Stimulated activated CD4-positive, alpha-beta T cell treated with anti-CD3 and anti-CD28 coated beads, Interleukin-12 subunit alpha, Interleukin-12 subunit beta, amount 100 ng/mL, for 48 hours (primary cell): Measurements from ENCODE around the gene ZNF25.
"Not testable (repeated sequence)": the region's sequence is repeated elsewhere in the genome, so short reads cannot be mapped to it uniquely, and the experiment has no call there.

ENCODE experiments used
- DNase-seq, 3 donors: peaks; one replicate each; pipeline ENCODE4 v3.0.0-alpha.2; 2020; ENCODE audit warnings: low read depth in 2 of 3, low spot score in 1 of 3

Gene ZNF25

DNA sequence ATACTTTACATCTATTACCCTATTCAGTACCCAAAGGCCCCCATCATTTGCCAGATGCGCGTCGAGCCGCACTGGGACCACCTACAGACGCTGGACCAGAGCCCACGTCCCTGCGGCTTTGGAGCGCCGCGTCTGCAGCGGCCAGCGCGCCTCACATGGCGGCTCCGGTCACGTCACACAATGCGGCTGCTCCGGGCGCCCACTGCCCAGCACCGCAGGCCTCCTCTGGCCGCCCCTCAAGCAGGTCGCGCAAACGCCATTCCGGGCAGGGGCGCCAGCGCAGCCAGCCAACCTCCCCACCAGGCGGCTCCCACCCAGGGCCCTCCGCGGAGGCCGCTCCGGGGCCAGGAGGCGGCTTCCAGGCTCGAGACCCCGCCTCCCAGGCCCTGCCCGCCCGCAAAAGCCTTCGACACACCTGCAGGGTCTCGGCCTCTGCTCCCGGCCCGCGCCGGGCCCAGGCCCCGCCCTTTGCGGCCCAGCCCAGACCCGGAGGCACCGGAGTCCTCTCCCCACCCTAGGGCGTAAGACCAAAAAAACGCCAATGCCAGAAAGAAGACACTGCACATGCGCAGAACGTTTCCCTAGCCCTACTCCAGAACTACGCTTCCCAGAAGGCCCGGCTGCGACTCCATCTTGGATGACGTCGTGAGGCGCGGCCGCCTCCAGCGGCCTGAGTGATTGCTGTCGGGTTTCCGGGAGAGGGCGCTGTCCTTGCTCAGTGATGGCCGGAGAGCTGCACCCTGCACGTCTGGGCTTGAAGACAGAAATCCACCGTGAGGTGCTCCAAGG is at the start of gene ZNF25:
Gene ZNF25, minus strand, starts transcription at position 557 of the 789 bp plus-strand sequence. CDS start 4,925 bp downstream, outside the sequence.
- DNase-seq = peak; percentile 94 to 96 (median 96)

DNA sequence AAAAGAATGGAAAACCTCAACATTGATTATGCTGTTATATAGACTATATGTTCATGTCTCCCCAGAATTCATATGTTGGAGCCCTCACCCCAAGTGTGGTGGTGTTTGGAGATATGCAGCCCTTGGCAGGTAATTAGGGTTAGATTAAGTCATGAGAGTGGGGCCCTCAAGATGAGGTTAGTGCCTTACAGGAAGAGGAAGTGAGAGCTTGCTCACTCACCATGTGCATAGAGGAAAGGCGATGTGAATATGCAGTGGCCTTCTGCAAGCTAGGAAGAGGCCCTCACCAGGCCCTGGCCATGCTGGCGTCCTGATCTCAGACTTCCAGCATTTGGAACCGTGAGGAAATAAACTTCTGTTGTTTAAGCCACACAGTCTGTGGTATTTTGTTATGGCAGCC is 48.8 kb upstream of the ZNF25 start:
- DNase-seq = no peak

DNA sequence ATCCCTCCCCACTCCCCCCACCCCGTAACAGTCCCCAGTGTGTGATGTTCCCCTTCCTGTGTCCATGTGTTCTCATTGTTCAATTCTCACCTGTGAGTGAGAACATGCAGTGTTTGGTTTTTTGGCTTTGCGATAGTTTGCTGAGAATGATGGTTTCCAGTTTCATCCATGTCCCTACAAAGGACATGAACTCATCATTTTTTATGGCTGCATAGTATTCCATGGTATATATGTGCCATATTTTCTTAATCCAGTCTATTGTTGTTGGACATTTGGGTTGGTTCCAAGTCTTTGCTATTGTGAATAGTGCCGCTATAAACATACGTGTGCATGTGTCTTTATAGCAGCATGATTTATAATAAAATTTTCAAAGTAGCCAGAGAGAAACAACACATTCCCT is 42.7 kb upstream of the ZNF25 start:
- DNase-seq = not testable (repeated sequence)

DNA sequence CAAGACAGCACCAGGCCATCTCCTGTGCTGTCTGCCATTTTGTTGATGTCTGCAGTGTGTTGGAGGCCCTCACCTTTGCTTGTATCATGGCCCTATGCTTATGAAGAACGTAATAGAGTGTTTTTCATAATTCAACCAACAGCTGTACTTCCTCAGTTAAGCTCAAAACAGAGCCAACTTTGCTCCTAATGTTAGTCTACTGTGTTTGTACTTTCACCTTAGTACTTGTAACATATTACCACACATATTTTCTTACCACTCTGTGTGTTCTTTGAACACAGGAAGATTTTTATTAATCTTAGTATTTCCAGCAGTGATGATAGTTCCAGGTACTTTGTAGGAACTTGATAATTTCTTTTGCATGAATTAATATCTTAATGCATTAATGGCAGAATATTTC is 39.9 kb upstream of the ZNF25 start:
- no peak for DNase-seq

DNA sequence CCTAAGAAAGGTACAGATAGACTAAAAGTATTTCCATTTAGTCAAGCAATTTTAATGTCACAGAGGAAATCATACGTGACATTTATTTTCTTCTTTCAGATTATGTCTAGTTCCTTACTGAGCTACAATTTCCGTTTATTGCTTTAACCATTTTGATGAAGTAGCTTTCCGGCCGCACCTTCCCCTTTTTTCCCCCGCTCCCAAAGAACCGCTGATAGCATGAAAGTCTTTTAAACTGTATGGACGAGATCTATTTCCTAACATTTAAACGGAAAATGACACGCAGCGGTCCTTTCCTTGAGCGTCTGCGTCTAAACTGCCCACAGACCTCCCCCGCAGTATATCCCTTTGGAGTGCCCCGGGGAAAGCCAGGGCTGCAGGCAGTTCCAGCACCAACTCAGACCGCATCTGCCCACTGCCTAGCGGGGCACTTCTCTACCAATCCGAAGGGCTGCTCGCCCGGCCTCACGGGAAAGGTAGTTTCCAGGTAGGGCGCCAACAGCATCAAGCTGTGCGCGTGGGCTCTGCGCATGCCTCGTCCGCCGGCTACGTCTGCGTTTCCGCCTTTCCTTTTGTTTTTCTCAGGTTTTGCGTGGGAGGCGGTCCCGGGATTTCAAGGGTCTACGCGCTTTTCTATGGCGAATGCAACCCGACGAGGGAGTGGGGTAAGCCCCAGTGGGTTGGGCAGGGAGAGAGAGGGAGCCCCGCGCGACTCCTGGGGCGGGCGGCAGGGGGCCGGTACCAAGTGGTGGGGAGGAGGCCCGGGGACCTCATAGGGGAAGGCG is 33.9 kb upstream of the ZNF25 start, which contains the start of gene ZNF33A:
Gene ZNF33A, plus strand, starts transcription at position 557 of the 785 bp plus-strand sequence. CDS start 1,667 bp downstream, outside the sequence.
- DNase-seq = peak; percentile 73 to 88 (median 83)

DNA sequence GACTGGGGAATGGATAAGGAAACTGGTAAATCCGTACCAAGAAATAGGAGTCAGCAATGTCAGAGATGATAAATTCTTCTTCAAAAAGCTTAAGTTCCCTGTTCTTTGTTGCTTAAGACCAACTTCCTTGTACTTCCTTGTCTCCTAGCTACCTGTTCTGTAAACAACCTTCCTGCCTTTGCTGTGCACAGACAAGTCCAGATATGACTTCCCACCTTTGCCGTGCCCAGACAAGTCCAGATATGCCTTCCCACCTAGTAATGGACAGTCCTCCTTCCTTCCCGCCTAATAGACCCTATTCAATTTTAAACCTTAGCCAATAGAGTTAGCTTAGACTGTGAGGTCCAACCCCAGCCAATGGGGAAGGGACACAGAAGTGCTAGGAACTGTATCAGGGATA is 31.5 kb upstream of the ZNF25 start:
- no peak for DNase-seq

DNA sequence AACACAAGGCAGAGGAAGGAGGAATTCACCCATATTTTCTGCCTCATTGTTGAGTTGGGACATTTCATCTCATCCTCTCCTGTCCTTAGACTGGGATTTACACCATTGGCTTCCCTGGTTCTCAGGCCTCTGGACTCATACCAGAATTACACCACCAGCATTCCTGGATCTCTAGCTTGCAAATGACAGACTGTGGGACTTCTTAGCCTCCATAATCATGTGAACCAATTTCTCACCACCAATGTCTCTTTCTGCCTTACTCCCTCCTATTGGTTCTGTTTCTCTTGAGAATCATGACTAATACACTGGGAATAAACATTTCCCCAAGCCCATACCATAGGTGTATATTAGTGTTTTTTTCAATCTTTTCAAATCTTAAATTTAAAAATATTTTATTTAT is 31.1 kb upstream of the ZNF25 start:
- no peak for DNase-seq

DNA sequence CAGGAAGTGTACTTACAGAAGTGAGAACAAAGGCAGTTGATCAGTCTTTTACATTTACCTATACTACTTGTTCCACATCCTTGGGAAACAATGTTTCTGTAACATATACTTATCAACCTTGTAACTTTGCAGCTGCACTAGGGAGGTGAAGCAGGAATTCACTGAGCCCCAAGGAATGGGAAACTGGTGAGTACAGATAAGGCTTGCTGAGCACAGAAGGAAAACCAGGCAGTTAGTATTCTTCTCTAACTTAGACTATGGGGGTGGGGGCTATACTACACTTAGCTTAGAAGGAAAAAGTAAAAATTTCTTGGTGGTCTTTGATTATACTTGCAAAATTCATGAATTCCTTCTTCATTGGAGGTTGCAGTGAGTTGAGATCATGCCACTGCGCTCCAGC is 27.1 kb upstream of the ZNF25 start:
- no peak for DNase-seq

DNA sequence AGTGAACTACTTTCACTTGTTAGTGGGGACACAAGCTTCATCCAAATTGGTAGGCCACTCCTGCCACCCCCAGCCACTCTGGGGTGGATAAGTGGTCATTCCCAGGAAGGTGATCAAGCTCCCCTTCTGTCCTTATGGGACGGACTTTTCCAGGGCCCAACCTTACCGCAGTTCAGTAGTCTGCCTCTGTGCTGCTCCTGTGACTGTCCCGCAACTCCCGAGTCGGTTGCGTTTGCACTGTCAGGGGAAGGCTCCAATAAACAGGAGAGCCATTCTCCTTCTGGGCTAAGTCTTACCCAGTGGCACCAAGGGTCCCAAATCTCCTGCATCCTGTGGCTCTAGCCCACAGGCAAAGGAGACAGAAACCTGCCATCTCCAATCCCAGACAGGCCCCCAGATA is 26.6 kb upstream of the ZNF25 start:
- no peak for DNase-seq

DNA sequence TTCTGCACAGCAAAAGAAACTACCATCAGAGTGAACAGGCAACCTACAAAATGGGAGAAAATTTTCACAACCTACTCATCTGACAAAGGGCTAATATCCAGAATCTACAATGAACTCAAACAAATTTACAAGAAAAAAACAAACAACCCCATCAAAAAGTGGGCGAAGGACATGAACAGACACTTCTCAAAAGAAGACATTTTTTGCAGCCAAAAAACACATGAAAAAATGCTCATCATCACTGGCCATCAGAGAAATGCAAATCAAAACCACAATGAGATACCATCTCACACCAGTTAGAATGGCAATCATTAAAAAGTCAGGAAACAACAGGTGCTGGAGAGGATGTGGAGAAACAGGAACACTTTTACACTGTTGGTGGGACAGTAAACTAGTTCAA is 24.0 kb upstream of the ZNF25 start:
- DNase-seq = not testable (repeated sequence)

DNA sequence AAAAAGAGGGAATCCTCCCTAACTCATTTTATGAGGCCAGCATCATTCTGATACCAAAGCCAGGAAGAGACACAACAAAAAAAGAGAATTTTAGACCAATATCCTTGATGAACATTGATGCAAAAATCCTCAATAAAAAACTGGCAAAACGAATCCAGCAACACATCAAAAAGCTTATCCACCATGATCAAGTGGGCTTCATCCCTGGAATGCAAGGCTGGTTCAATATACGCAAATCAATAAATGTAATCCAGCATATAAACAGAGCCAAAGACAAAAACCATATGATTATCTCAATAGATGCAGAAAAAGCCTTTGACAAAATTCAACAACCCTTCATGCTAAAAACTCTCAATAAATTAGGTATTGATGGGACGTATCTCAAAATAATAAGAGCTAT is 22.5 kb upstream of the ZNF25 start:
- not testable (repeated sequence) for DNase-seq

DNA sequence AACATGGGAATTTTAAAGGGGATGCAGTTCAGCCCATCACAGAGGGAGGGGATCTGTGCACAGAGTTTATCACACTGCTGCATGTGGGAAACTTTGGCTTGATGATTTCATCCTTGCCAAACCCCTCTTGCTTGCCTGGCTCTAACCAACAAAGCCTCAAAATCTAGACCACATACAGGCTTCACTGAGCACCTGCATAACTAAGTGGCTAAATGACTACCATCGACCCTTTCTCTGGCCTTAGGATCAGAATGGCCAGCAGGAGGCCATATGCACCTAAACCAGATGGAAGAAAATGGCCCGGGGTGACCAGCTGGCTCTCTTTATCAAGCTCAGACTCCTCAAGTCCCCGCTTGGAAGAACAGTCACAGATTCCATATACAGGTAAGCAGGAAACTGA is 15.6 kb upstream of the ZNF25 start:
- no peak for DNase-seq

DNA sequence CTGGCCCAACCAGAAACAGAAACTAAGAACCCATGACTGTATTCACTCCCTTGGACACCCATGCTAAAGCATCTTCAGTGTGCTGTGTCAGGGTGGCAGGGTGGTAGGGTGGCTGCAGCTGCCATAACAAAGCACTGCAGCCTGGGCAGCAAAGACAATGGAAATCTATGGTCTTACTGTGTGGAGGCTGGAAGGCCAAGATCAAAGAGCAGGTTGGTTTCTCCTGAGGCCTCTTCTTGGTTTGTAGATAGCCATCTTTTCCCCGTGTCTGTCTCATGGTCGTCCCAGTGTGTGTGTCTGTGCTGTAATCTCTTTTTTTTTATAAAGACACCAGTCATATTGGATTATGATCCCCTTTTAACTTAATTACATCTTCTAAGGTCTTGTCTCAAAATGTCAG is 15.2 kb upstream of the ZNF25 start:
- no peak for DNase-seq

DNA sequence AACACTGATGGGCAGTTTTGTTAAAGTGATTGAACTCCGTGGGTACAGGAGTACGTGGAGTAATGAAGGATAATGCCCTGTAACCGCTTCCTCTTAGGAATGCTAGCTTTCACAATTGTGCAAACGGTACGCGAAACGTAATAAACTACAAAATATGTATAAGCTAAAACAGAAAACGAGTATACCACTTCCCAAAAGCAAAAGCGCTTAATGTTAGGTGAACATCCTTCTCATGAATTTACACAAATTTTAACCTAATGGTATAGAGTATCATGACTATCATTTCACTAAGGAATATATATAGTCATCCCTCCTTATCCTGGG is 395 bp upstream of the ZNF25 start:
- no peak for DNase-seq

DNA sequence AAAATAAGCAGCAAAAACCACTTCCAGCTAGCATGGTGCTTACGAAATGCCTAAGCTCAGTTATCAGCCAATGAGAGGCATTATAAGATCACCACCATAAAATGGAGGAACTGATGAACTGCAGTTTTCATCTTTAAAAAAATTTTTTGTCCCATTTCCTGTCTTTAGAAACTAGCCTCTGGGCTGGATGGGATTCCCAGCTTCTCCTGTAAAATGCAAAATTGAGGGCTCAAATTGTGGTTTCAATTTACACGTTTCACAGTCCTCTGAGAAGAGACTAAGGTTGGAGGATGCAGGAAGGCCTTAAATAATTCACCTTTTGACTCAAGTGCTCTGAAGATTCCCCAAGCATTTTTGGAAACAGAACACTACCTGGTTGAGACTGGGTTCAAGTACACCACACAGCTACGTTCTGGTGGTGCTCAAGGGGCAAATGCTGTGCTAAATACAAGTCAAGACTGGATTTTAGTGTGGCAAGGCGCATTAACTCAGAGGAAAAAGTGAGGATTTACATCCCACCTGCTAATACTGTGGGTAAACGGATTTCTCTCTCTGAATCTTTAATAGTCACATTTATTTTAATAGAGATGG is 951 bp downstream of the ZNF25 start:
- peak in 1 of 3 donors; percentile 7 for DNase-seq

DNA sequence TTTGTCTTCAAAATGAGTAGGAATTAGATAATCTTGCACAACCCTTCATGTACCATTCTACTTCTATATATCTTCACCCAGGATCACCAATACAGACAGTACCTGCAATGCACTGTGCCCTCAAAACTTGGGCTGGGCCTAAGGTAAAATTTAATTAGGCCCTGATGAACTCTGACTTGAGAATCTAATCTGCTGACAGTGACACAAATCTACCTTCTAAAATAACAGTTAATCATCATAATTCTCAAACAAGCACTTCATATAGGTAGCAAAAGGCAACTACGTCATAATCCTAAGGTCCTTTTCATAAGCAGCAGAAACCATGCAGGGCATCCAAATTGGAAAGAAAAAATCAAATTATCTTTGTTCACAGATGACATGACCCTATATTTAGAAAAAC is 4.1 kb downstream of the ZNF25 start:
- no peak for DNase-seq

DNA sequence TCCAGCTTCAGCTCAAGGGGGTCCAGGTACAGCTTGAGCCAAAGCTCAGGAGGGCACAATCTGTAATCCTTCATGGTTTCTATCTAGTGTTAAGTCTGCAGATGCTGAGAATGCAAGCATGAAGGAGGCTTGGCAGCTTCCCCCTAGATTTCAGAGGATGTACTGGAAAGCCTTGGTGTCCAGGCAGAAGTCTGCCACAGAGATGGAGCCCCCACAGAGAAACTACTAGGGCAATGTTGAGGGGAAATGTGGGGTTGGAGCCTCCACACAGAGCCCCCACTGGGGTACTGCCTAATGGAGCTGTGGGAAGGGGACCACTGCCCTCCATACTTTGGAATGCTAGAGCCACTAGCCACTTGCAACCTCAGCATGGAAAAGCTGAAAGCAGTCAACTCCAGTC is 11.4 kb downstream of the ZNF25 start:
- DNase-seq = no peak

DNA sequence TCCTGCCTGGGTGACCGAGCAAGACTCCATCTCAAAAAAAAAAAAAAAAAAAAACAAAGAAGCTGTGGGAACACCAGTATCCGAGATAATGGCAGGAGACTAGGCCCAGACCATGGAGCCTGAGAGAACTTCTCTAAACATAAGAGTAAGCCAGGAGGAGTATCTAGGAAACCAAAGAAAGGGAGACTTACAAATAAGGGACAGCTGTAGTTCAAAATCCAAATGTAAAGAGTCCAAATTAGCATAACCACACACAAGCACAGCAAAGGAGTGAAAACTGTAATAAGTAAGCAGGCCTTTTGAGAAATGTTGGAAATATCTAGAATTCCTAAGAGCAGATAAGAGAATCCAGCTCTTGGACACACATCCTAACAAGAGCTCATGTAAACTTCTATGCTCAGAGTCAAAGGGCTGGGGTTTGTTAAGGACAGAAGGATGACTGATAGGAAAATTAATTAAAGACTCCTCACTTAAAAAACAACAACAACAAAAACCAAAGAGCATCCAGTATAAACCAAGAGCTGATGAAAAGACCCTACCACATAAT is 15.8 kb downstream of the ZNF25 start:
- no peak for DNase-seq

DNA sequence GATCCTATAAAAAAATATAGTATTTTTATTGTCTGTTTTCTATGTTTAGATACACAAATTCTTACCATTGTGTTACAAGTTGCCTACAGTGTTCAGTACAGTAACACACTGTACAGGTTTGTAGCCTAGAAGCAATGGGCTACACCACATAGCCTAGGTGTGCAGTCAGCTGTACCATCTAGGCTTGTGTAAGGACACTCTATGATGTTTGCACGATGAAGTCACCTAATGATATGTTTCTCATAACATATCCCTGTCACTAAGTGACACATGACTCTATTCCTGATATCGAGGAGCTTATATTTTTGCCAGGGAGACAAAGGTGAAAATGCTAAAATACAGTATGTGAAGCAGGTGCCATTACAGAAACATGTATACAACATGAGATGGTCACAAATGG is 18.6 kb downstream of the ZNF25 start:
- no peak for DNase-seq

DNA sequence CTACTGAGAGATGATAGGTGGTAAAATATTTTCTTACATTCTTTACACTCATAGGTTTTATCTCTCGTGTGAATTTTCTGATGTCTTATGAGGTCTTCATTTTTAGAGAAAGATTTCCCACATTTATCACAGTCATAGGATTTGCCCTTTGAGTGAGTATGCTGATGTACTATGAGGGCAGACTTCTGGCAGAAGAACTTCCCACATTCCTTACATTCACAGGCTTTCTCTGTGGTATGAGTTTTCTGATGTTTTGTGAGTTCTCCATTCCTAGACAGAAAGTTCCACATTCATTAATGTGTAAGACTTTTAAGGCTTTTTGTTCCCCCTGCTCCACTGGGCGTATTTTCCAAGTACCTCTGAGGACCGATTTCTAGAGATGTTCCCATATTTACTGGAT is 23.5 kb downstream of the ZNF25 start:
- no peak for DNase-seq

DNA sequence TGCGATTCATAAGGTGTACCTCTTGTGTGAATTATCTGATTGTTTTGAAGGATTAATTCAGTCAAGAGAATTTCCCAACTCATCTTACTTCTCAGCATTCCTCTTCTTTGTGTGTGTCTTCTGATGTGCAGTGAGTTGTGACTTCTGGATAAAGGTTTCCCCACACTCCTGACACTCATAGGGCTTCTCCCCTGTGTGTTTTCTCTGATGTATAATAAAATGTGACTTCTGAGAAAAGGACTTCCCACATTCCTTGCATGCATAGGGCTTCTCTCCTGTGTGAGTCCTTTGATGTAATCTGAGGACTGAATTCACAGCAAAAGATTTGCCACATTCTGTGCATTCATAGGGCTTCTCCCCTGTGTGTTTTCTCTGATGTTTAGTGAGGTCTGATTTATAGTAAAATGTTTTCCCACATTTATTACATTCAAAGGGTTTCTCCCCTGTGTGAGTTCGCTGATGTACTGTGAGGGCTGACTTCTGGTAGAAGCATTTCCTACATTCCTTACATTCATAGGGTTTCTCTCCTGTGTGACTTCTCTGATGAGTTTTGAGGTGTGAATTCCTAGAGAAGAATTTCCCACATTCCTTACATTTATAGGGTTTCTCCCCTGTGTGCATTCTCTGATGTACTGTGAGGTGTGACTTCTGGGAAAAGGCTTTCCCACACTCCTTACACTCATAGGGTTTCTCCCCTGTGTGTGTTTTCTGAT is 24.2 kb downstream of the ZNF25 start:
- DNase-seq = no peak
